Ureter (tissue), 1 donor: ENCODE measurements around the gene SOWAHA. TPM values are rescaled to one million over a fixed set of nuclear protein-coding genes. Genes with fewer than 3 reads are reported as not detected.
"Not testable (repeated sequence)": the region's sequence is repeated elsewhere in the genome, so short reads cannot be mapped to it uniquely, and the experiment has no call there.

Experiments used
- DNase-seq: peaks from one replicate; pipeline ENCODE4 v3.0.0-alpha.2; 2020; ENCODE audit warnings: low spot score
- total RNA-seq: library from RNA; stranded (reverse); gene quantifications from one replicate; pipeline ENCODE4 v1.2.4, GENCODE V29; 2023
- donor health status: DM: yes; HTN: yes; CAD: no.

The SOWAHA gene
- total RNA-seq, 1 donor from 2014 or later, result 6.8 TPM

GRCh38 chr5:132777209-132778069, 35.7 kb upstream of the SOWAHA start, which contains the start of gene SEPTIN8:
Gene SEPTIN8, minus strand, starts transcription at chr5:132777239. Its CDS starts 102 bp downstream, at chr5:132777137.
- DNase-seq, result no peak

- no peak for DNase-seq
Measured at GRCh38 chr5:132778129-132778528, 35.0 kb upstream of the SOWAHA start.

GRCh38 chr5:132778856-132779255, 34.2 kb upstream of the SOWAHA start:
- no peak for DNase-seq

- no peak for DNase-seq
Measured at GRCh38 chr5:132779961-132780360, 33.1 kb upstream of the SOWAHA start.

- no peak for DNase-seq
Measured at GRCh38 chr5:132780577-132780976, 32.5 kb upstream of the SOWAHA start.

- no peak for DNase-seq
Measured at GRCh38 chr5:132781029-132781428, 32.1 kb upstream of the SOWAHA start.

GRCh38 chr5:132782101-132782500, 31.0 kb upstream of the SOWAHA start:
- no peak for DNase-seq

- no peak for DNase-seq
Measured at GRCh38 chr5:132785365-132785764, 27.7 kb upstream of the SOWAHA start.

- no peak for DNase-seq
Measured at GRCh38 chr5:132785864-132786263, 27.2 kb upstream of the SOWAHA start.

- DNase-seq, result no peak
Measured at GRCh38 chr5:132787076-132787475, 26.0 kb upstream of the SOWAHA start.

- no peak for DNase-seq
Measured at GRCh38 chr5:132788508-132788907, 24.6 kb upstream of the SOWAHA start.

GRCh38 chr5:132788990-132789886, 23.9 kb upstream of the SOWAHA start:
- no peak for DNase-seq

GRCh38 chr5:132790201-132790865, 22.8 kb upstream of the SOWAHA start:
- DNase-seq, result no peak

GRCh38 chr5:132791026-132791425, 22.1 kb upstream of the SOWAHA start:
- no peak for DNase-seq

- no peak for DNase-seq
Measured at GRCh38 chr5:132797651-132798050, 15.5 kb upstream of the SOWAHA start.

- no peak for DNase-seq
Measured at GRCh38 chr5:132799392-132799791, 13.7 kb upstream of the SOWAHA start.

GRCh38 chr5:132800545-132800944, 12.6 kb upstream of the SOWAHA start:
- no peak for DNase-seq

GRCh38 chr5:132802044-132802684, 10.9 kb upstream of the SOWAHA start:
- DNase-seq, result no peak

- DNase-seq, result not testable (repeated sequence)
Measured at GRCh38 chr5:132802685-132803066, 10.4 kb upstream of the SOWAHA start.

GRCh38 chr5:132804219-132804618, 8.9 kb upstream of the SOWAHA start:
- DNase-seq, result not testable (repeated sequence)

GRCh38 chr5:132805872-132806271, 7.2 kb upstream of the SOWAHA start:
- not testable (repeated sequence) for DNase-seq

GRCh38 chr5:132806804-132807162, 6.3 kb upstream of the SOWAHA start:
- not testable (repeated sequence) for DNase-seq
